GM18511 (cell line): ENCODE measurements around the gene MYL2.
"Not testable (repeated sequence)": the region's sequence is repeated elsewhere in the genome, so short reads cannot be mapped to it uniquely, and the experiment has no call there.

Source experiments
- ATAC-seq: cut with Tn5 transposase; IDR thresholded peaks from one replicate; pipeline ENCODE4 v1.9.1; 2021; ENCODE audit warnings: mild to moderate bottlenecking, moderate library complexity; ENCODE audit not compliant: unreplicated experiment

The MYL2 gene, protein sequence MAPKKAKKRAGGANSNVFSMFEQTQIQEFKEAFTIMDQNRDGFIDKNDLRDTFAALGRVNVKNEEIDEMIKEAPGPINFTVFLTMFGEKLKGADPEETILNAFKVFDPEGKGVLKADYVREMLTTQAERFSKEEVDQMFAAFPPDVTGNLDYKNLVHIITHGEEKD

DNA sequence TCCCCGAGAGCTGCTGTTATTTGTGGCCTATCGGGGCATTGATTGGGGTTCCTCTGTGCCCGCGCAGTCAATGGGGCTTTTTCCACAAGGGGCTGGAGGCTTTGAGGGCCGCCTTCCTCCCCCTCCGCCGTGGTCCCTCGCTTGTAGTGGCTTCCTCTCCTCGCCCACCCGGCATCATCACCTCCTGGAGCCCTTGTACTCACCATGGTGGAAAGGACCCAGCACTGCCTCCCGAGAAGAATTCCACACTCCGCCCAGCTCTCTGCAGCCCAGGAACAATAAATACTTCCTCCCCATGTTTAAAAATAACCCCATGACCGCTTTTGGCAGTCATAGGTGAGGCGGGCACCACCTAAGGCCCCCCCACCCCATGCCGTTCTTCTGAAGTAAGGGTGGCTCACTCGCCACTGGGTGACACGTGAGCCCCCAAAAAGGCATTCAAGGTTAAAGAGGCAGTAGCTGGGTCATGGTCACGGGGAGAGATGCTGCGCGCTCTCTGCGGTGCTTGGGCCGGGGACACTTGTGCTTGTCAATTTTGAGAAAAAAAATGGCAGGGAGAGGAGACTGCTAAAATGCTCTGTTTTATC lies at the start of gene MYL2:
Gene MYL2 (minus strand): TSS at position 256 of the 587 bp plus-strand sequence. CDS start 50 bp downstream, at position 206.
- no peak for ATAC-seq

DNA sequence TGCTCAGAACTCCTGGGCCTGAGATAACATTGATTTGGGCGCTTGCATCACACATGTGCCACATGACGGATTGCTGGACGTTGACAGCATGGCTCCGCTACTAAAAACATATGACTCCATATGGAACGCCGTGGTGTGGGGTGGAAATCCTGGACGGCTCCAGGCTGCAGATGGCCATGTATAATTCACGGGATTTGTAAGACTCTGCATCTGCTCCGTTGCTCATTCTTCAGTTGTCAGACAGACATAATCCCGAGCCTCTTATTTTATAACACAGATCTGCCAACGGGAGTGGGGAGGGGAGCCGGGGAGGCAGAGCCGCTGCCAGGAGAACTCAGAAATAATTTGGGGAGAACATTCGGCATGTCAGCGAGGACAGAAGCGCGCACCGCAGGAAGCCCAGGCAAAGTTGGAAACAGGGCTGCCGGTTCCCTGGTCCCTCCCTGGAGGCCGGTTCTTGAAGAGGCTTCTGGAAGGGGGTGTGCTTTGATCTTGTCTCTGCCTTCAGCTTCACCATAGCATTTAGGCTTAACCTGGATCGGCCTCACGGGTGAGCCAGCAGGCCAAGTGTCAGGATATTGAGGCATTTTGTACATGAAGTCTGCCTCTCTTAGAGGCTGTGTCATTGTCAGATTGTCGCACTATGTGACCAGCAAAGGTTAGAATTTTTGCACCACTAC lies 45.8 kb upstream of the MYL2 start:
- no peak for ATAC-seq

DNA sequence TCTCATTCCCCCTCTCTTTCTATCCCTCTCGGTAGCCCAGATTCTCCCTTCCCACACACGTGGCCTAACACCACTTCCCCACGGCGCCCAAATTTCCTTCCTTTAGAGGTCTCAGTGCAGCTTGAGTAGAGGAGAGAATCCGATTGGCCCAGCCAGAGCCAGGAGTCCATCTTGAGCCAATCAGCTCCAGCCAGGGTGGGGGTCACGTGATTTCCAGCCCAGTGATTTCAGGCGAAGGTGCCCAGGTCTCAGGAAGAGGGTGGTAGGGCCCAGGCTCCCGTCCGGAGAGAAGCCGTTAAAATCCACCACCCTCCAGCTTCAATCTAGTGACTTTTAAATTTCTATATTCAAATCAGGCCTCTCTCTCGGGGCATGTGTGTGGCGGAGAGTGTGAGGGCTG lies 45.2 kb upstream of the MYL2 start:
- ATAC-seq: no peak

DNA sequence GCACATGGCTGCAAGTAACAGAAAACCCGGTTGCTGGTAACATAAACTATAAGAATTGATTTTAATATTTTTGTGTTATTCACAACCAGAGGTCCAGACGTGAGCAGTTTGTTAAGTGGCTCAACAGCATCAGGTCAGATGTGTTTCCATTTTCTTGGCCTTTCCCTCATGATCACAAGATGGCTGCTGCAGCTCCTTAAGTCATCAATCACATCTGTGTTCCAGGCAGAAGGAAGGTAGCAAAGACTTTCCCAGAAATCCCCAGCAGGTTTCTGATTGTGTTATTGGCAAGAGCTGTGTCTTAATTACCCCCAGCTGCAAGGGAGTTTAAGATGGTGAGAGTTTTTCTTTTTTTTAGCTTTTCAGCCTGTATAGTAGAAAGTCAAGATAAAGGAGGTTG lies 40.4 kb upstream of the MYL2 start:
- no peak for ATAC-seq

DNA sequence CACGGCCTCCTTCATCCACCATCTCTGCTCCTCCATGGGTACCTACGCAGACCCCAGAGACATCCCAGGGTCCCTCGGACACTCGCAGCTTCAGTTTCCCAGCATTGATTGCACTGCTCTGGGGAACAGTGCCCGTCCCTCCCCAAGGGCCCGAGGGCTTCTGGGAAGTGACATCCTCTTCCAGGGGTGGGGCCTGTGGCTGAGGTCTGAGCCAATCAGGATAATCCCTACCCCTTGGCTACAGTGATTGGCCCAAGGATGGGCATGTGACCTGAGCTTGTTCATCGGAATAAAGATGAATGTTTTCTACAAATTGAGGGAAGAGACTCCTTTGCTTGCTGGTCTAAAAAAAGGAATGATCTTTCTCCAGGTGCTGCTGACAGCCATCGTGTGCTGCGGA lies 37.3 kb upstream of the MYL2 start:
- ATAC-seq: no peak

DNA sequence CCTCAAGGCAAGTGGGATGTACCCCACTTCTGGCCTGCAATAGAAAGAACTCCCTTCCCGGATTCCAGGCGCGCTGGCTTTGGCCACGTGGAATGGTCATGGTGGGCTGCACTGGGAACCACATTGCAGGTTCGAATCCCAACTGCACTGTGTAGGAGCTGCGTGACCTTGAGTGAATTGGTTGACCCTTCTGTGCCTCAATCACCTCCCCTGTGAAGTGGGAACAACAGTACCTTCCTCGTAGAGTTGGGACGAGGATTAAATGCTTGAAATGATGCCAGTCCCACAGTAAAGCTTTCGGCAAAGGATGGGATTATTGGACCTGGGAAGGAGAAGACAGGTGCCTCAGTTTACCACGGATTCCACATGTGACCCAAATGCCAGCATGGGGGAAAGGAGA lies 36.8 kb upstream of the MYL2 start:
- ATAC-seq: no peak

DNA sequence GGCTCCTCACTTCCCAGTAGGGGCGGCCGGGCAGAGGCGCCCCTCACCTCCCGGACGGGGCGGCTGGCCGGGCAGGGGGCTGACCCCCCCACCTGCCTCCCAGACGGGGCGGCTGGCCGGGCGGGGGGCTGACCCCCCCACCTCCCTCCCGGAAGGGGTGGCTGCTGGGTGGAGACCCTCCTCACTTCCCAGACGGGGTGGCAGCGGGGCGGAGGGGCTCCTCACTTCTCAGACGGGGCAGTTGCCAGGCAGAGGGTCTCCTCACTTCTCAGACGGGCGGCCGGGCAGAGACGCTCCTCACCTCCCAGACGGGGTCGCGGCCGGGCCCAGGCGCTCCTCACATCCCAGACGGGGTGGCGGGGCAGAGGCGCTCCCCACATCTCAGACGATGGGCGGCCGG lies 30.5 kb upstream of the MYL2 start:
- ATAC-seq: not testable (repeated sequence)

DNA sequence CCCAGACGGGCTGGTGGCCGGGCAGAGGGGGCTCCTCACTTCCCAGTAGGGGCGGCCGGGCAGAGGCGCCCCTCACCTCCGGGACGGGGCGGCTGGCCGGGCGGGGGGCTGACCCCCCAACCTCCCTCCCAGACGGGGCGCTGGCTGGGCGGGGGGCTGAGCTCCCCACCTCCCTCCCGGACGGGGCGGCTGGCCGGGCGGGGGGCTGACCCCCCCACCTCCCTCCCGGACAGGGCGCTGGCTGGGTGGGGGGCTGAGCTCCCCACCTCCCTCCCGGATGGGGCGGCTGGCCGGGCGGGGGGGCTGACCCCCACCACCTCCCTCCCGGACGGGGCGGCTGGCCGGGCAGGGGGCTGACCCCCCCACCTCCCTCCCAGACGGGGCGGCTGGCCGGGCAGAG lies 30.1 kb upstream of the MYL2 start:
- not testable (repeated sequence) for ATAC-seq

DNA sequence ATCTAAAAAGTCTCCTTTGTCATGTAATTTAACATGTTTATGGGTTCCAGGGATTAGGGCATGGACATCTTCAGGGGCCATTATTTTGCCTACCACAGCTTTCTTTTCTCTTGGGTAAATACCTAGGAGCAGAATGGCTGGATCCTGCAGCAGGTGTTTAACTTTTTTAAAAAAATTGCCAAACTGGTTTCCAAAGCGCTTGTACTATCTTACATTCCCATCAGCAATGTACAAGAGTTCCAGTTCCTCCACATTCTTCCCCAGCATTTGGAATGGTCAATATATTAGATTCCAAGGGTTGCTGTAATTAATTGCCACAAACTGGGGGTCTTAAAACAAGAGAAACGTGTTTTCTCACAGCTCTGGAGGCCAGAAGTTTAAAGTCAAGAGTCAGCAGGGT lies 27.7 kb upstream of the MYL2 start:
- no peak for ATAC-seq

DNA sequence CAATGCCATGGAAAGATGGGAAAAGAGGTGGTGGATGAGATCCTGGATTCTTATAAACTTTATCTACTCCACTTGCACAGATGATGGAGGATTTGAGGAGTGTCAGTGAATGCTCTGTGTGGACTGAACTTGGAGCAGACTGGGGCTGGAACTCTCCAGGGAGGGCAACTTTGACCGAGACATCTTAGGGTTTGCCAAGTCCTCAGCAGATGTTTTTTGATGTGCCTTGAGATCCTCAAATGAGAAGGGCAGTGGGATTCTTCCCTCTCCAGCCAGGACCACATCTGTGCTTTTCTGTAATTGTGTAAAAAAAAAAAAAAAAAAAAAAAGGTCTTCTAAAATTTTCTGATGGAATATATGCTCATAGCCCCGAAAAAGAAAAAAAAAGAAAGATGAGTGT lies 23.0 kb upstream of the MYL2 start:
- ATAC-seq: no peak

DNA sequence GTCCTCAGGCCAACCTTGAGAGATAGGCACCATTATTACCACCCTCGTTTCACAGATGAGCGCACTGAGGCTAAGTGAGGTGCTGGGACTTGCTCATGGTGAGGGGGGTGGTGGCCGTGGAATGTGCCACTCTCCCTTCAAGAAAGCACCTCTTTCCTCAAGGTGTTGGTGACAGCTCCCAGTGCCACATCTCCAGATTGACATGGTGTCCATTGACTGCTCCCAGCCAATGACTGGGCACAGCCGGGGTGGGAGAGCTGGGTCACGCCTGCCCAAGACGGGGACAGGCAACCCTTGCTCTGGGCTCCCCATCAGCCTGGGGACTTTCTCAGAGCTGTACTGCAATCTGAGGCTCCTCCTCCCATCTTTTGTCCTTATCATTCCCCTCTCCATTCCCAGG lies 21.0 kb upstream of the MYL2 start:
- ATAC-seq: no peak

DNA sequence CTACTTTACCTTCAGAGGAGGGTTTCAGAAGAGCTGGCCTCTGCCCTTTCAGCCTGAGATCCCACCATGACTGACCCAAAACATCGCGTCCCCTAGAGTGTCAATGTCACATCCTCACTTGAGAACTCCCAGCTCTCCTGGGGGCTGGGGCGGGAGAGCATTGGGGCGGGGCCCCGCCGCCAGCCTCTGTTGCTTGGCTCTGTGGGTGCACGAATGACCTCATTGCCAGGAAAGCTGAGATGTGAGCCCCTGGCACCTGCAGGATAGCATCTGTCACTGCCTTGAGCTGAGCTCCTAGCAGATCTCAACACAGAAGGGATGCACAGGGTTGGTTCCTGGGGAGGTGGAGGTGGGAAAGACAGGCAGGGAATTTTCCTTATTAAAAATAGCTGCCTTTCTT lies 20.6 kb upstream of the MYL2 start:
- no peak for ATAC-seq

DNA sequence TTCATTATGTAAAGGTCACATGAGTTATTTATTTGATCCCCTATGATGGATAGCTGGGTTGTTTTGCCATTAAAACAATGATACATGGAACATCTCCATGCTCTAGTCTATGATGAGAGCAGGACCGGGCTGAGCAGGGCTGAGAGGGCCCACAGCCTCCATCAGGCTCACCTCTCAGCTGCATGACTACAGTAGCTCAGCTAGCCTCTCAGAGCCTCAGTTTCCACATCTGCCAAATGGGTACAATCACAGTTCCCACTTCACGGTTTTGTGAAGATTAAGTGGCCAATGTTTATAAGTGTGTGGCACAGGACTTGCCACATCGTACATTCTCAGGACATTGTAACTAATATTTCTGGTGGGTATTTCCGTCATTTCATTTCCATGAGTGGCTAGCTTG lies 19.9 kb upstream of the MYL2 start:
- no peak for ATAC-seq

DNA sequence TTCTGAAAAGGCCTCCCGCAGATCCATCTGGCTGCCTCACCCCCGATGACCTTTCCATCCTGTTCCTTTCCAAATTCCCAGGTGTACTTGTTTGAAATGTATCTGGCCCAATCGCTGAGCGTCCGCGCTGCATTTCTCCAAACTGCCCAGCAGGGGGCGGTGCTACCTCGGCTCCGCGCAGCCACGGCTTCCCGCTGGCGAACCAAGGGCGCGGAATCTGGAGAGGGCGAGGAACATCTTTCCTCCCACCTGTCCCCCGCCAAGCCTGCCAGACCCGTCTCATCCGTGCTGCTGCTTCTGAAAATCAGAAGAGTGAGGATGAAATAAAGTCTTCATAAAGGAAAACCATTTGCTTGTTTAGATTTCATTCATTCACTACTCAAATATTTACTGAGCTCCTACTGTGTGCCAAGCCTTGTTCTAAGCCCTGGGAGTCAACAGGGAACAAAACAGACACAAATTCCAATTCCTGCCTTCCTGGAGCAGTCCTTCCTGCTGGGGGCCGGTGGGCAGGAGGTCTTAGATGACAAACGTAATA lies 16.8 kb upstream of the MYL2 start:
- no peak for ATAC-seq

DNA sequence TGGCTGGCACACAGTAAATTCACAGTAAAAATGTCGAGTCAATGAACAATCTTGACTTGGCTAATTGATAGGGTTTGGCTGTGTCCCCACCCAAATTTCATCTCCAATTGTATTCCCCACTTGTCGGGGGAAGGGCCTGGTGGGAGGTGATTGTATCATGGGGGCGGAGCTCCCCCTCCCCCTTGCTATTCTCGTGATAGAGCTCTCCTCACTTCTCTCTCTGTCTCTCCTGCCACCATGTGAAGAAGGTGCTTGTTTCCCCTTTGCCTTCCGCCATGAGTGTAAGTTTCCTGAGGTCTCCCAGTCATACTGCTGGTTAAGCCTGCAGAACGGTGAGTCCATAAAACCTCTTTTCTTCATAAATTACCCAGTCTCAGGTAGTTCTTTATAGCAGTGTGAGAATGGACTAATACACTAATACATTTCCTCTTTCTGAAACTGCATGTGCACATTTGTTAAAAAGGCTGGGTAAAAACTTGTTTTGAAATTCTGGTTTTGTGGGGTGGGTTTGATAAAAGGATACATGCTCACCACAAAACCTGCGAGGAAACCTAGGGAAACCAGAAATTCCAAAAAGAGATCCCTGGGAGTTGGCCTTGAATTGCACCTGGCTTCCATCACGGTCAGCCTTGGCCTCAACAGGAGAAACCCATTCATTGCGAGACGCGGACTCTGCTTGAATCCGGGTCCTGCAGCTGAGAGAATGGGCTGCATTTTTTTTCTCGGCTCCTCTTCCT lies 16.2 kb upstream of the MYL2 start:
- ATAC-seq: no peak

DNA sequence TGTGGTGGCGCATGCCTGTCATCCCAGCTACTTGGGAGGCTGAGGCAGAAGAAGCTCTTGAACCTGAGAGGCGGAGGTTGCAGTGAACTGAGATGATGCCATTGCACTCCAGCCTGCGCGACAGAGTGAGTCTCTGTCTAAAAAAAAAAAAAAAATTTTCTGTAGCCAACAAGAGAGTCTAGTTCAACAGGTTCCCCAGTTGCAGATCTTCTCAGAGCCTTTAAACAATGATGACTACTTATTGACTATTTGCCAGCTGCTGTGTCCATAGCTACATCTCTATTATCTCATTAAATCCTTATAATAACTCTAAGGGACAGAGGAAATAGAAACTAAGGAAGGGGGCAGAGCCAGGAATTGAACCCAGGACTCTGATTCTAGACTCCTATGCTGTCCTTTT lies 15.2 kb upstream of the MYL2 start:
- no peak for ATAC-seq

DNA sequence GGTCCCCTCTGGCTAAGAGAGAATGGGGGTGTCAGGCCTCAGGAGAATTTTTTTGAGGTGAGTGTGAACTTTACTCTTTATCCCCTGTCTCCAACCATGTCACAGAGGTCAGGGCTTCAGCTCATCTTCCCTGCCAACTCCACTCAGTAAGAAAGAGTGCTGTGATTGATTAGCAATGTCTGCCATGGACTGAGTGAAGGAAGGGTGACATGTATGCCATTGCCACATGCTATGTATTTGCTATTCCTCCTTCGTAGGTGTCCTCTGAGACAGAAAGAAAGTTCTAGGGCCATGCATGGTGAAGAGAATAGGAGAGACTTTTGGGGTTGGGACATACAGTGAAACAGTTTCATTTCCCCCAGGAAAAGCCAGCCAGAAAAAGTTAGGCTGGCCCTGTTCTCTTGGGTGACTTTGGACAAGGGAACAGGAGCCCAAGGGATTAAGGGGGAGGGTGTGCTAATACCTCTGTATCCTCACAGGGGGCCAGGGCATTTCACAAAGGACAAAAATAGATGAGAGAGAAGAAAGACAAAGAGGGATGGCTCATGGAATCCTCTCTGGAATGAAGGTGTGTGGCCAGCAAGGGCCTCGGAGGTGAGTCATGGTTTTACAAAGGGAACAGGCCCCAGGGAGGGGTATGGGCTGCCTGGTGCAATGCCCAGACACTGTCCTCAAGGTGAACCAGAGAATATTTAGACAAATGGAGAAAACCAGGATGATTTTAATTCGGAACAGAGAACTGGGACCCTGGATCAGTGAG lies 13.9 kb upstream of the MYL2 start:
- ATAC-seq: no peak

DNA sequence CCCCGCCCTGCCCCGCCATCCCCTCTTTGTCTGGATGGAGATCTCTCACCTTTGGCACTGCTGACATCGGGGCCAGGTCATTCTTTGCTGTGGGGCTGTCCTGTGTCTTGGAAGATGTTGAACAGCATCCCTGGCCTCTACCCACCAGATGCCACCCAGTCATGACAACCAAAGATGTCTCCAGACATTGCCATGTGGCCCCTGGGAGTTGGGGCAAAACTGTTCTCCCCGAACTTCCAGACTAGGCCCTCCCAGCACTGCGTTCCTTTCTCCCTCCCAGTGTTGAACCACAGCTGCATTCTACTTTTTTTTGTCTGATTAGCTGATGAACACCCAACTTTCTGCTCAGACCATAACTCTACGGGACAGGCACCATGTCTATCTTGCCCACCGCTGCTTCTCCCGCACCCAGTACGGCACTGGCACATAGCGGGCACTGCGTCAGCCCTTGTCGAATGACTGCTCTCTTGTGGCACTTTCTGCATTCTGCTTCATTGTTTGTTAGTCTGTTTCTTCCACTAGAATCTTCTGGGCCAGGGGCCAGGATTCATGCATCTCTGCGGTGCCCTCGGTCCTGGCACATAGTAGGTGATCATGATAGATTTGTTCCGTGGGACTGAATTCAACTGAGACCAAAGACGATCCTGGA lies 13.1 kb upstream of the MYL2 start:
- ATAC-seq: no peak

DNA sequence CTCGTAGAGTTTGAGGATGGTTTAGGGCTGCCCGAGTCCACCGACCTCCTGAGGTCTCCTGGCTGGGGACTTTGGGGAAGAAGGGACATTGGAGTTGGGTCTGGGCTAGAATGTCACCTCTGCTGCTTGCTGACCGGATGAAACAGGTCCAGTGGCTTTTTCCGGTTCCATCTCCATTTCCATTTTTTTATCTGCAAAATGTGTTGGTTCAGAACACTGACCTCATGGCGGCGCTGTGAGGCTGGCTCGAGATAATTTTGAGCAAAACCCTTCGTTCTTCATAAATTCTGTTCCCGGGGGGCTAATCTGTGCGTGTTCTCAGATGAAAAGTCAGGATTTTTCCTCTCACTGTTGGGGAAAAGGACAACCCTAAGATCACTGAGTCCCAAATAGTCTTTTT lies 11.7 kb upstream of the MYL2 start:
- no peak for ATAC-seq

DNA sequence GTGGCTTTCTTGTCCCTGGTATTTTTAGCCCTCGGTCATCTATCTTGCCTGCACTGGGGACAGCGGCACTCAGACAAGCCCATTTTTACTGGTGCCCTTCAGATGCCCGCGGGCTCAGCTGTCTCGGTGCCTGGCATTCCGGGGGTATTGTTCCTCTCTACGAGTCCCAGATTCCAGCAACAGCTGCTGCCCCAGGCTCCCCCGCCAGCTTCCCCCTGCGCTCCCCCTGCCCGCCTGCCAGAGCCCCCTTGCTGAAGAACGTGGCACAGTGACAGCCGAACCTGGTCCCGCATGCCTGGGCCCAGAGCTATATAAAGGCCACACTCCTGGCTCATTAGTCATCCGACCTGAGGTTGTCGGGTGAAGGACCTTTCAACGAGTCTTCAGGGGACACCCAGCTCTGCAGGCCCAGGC lies 10.9 kb upstream of the MYL2 start:
- ATAC-seq: no peak
